ENCODE results near the gene ABHD16A. TPM values are rescaled to one million over a fixed set of nuclear protein-coding genes. Genes with fewer than 3 reads are reported as not detected.

The ABHD16A gene
- total and polyA plus RNA-seq, 2 of the 13 experiments (the other 11 are each of a cell fraction or from before 2014, with no cell fraction given) = 43.5 to 45.4 TPM

GRCh38 chr6:31702819-31703716, at the start of gene ABHD16A (continued):
- 0 out of 2 replicates have a peak, but pooled peaks have one; percentile 66 for TF ChIP-seq ZBTB34 (CRISPR knock-in tag; IDR thresholded peaks at IDR 0.05)
- TF ChIP-seq, protein P1, sequence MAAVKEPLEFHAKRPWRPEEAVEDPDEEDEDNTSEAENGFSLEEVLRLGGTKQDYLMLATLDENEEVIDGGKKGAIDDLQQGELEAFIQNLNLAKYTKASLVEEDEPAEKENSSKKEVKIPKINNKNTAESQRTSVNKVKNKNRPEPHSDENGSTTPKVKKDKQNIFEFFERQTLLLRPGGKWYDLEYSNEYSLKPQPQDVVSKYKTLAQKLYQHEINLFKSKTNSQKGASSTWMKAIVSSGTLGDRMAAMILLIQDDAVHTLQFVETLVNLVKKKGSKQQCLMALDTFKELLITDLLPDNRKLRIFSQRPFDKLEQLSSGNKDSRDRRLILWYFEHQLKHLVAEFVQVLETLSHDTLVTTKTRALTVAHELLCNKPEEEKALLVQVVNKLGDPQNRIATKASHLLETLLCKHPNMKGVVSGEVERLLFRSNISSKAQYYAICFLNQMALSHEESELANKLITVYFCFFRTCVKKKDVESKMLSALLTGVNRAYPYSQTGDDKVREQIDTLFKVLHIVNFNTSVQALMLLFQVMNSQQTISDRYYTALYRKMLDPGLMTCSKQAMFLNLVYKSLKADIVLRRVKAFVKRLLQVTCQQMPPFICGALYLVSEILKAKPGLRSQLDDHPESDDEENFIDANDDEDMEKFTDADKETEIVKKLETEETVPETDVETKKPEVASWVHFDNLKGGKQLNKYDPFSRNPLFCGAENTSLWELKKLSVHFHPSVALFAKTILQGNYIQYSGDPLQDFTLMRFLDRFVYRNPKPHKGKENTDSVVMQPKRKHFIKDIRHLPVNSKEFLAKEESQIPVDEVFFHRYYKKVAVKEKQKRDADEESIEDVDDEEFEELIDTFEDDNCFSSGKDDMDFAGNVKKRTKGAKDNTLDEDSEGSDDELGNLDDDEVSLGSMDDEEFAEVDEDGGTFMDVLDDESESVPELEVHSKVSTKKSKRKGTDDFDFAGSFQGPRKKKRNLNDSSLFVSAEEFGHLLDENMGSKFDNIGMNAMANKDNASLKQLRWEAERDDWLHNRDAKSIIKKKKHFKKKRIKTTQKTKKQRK (IDR thresholded peaks at IDR 0.05; ENCODE audit: low read length) = no peak
- no peak; the same call in none of the 2 replicates for TF ChIP-seq MED13 (CRISPR knock-in tag; IDR thresholded peaks at IDR 0.05)
- TF ChIP-seq, protein P2, sequence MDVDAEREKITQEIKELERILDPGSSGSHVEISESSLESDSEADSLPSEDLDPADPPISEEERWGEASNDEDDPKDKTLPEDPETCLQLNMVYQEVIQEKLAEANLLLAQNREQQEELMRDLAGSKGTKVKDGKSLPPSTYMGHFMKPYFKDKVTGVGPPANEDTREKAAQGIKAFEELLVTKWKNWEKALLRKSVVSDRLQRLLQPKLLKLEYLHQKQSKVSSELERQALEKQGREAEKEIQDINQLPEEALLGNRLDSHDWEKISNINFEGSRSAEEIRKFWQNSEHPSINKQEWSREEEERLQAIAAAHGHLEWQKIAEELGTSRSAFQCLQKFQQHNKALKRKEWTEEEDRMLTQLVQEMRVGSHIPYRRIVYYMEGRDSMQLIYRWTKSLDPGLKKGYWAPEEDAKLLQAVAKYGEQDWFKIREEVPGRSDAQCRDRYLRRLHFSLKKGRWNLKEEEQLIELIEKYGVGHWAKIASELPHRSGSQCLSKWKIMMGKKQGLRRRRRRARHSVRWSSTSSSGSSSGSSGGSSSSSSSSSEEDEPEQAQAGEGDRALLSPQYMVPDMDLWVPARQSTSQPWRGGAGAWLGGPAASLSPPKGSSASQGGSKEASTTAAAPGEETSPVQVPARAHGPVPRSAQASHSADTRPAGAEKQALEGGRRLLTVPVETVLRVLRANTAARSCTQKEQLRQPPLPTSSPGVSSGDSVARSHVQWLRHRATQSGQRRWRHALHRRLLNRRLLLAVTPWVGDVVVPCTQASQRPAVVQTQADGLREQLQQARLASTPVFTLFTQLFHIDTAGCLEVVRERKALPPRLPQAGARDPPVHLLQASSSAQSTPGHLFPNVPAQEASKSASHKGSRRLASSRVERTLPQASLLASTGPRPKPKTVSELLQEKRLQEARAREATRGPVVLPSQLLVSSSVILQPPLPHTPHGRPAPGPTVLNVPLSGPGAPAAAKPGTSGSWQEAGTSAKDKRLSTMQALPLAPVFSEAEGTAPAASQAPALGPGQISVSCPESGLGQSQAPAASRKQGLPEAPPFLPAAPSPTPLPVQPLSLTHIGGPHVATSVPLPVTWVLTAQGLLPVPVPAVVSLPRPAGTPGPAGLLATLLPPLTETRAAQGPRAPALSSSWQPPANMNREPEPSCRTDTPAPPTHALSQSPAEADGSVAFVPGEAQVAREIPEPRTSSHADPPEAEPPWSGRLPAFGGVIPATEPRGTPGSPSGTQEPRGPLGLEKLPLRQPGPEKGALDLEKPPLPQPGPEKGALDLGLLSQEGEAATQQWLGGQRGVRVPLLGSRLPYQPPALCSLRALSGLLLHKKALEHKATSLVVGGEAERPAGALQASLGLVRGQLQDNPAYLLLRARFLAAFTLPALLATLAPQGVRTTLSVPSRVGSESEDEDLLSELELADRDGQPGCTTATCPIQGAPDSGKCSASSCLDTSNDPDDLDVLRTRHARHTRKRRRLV (CRISPR knock-in tag; IDR thresholded peaks at IDR 0.05) = peak; percentile 88
- peak; percentile 63 for TF ChIP-seq TAF1 (CRISPR knock-in tag; IDR thresholded peaks at IDR 0.05)
- peak; percentile 78 for TF ChIP-seq BHLHE40 (IDR thresholded peaks at IDR 0.05; ENCODE audit: low read length)
- no peak for TF ChIP-seq CENPT (CRISPR knock-in tag; IDR thresholded peaks at IDR 0.05; ENCODE audit: low read depth)
- peak; percentile 87 for TF ChIP-seq GABPB1 (CRISPR knock-in tag; IDR thresholded peaks at IDR 0.05)
- no peak for TF ChIP-seq MBNL3 (CRISPR knock-in tag; conservative IDR thresholded peaks at IDR 0.05)
- no peak for TF ChIP-seq NR2F1 (CRISPR knock-in tag; IDR thresholded peaks at IDR 0.05)
- no peak for TF ChIP-seq RAD21 (CRISPR knock-in tag; IDR thresholded peaks at IDR 0.05)
- TF ChIP-seq ZMAT3 (CRISPR knock-in tag; conservative IDR thresholded peaks at IDR 0.05) = peak; percentile 50; the same call in 1 of the 2 replicates
- no peak for TF ChIP-seq KAT2B (IDR thresholded peaks at IDR 0.05; ENCODE audit: borderline replicate concordance, low read depth, low read length)
- no peak for TF ChIP-seq TCF7 (IDR thresholded peaks at IDR 0.05; ENCODE audit: low read depth)
- TF ChIP-seq XBP1 (CRISPR knock-in tag; IDR thresholded peaks at IDR 0.05) = no peak
- no peak for TF ChIP-seq ZNF367 (CRISPR knock-in tag; IDR thresholded peaks at IDR 0.05; ENCODE audit: borderline replicate concordance)
- TF ChIP-seq ZNF563 (CRISPR knock-in tag; IDR thresholded peaks at IDR 0.05) = no peak
- TF ChIP-seq, protein P3, sequence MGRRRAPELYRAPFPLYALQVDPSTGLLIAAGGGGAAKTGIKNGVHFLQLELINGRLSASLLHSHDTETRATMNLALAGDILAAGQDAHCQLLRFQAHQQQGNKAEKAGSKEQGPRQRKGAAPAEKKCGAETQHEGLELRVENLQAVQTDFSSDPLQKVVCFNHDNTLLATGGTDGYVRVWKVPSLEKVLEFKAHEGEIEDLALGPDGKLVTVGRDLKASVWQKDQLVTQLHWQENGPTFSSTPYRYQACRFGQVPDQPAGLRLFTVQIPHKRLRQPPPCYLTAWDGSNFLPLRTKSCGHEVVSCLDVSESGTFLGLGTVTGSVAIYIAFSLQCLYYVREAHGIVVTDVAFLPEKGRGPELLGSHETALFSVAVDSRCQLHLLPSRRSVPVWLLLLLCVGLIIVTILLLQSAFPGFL (CRISPR knock-in tag; IDR thresholded peaks at IDR 0.05) = no peak
- TF ChIP-seq MATR3 (CRISPR knock-in tag; IDR thresholded peaks at IDR 0.05) = no peak
